ENCODE measurements around the gene ANO6.
A peak's percentile ranks its signal among the peaks of the same experiment; 100 is the strongest.

The ANO6 gene

DNA sequence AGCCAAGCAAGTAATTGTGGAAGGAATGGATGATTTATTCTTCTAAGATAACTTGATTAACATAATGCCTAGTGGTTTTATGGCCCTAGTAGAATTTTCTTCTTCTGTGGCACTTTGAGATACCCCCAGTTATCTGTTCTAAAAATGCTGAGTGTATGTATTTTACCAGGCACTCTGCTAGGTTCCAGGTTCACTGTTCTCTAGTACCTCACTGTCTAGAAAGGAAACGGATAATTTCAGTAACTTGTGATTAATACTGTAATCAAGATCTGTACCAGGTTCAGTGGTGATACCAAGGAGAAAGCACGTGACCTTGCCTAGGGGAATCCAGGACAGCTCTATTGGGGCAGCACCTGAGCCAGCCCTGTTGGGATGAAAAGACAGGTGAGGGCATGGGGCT, 8.0 kb downstream of the ANO6 start:
- H3K36me3 ChIP-seq (ENCODE audit: control insufficient read depth in 2 of 2, insufficient read depth in 2 of 2, low read length in 2 of 2) = peaks cover 0 to 5% of the 10 kb centered on the region in 2 donors
- no peak overlapping the region for H3K27ac ChIP-seq (ENCODE audit: low read length)
- no peak overlapping the region for H3K4me3 ChIP-seq (ENCODE audit: low read length in 2 of 2)
- no peaks in the 10 kb centered on the region for H3K9me3 ChIP-seq (ENCODE audit: control insufficient read depth in 2 of 2, low read length in 2 of 2)
- H3K27me3 ChIP-seq (ENCODE audit: control insufficient read depth in 1 of 2, insufficient read depth in 2 of 2, low read length in 2 of 2) = no peaks in the 10 kb centered on the region
- H3K4me1 ChIP-seq (ENCODE audit: control insufficient read depth, insufficient read depth, low read length) = peaks cover 26% of the 10 kb centered on the region
- no peak overlapping the region for H3K9ac ChIP-seq (ENCODE audit: low read length in 2 of 2)

DNA sequence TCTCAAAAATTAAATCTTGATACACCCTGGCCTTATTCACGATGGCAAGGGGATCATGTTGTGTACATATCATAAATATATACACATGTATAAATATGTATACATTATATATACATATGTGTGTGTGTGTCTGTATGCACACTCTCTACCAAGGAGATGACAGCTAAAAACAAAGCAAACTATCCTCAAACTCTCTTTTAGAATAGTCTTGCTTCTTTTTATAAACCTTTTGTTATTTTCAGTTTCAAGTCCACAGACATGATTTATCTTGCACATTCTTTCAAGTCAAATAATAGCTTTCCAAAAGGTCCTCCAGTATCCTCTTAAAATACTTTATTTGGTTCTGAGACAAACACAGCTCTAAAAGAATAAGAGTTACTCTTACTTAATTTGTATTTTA, 8.4 kb downstream of the ANO6 start:
- no peak overlapping the region for H3K9ac ChIP-seq (ENCODE audit: low read length in 2 of 2)
- H3K27me3 ChIP-seq (ENCODE audit: control insufficient read depth in 1 of 2, insufficient read depth in 2 of 2, low read length in 2 of 2) = no peaks in the 10 kb centered on the region
- H3K9me3 ChIP-seq (ENCODE audit: control insufficient read depth in 2 of 2, low read length in 2 of 2) = no peaks in the 10 kb centered on the region
- H3K27ac ChIP-seq (ENCODE audit: low read length) = no peak overlapping the region
- peaks cover 0 to 5% of the 10 kb centered on the region in 2 donors for H3K36me3 ChIP-seq (ENCODE audit: control insufficient read depth in 2 of 2, insufficient read depth in 2 of 2, low read length in 2 of 2)
- H3K4me1 ChIP-seq (ENCODE audit: control insufficient read depth, insufficient read depth, low read length) = peaks cover 22% of the 10 kb centered on the region
- no peak overlapping the region for H3K4me3 ChIP-seq (ENCODE audit: low read length in 2 of 2)

DNA sequence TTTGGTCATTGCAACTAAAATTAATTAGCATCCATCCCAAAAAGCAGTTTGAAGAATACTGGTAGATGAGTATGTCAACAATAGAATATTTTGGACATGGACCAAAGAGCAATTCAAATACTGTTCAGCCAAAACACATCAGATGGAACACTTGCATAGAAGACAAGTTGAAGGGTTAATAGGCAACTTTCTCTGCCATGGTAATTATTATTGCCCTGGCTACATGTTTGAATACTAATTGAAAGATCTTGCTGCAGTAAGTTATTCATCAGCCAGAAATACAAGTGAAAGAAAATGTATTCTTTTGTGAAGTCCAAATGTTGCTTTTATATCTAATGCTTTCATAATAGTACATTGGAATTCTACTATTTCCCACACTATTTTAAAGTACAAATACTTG, 10.1 kb downstream of the ANO6 start:
- H3K9me3 ChIP-seq (ENCODE audit: control insufficient read depth in 2 of 2, low read length in 2 of 2) = no peaks in the 10 kb centered on the region
- H3K4me3 ChIP-seq (ENCODE audit: low read length in 2 of 2) = no peak overlapping the region
- no peak overlapping the region for H3K27ac ChIP-seq (ENCODE audit: low read length)
- H3K27me3 ChIP-seq (ENCODE audit: control insufficient read depth in 1 of 2, insufficient read depth in 2 of 2, low read length in 2 of 2) = no peaks in the 10 kb centered on the region
- peaks cover 12% of the 10 kb centered on the region for H3K4me1 ChIP-seq (ENCODE audit: control insufficient read depth, insufficient read depth, low read length)
- peaks cover 0 to 5% of the 10 kb centered on the region in 2 donors for H3K36me3 ChIP-seq (ENCODE audit: control insufficient read depth in 2 of 2, insufficient read depth in 2 of 2, low read length in 2 of 2)
- no peak overlapping the region for H3K9ac ChIP-seq (ENCODE audit: low read length in 2 of 2)

DNA sequence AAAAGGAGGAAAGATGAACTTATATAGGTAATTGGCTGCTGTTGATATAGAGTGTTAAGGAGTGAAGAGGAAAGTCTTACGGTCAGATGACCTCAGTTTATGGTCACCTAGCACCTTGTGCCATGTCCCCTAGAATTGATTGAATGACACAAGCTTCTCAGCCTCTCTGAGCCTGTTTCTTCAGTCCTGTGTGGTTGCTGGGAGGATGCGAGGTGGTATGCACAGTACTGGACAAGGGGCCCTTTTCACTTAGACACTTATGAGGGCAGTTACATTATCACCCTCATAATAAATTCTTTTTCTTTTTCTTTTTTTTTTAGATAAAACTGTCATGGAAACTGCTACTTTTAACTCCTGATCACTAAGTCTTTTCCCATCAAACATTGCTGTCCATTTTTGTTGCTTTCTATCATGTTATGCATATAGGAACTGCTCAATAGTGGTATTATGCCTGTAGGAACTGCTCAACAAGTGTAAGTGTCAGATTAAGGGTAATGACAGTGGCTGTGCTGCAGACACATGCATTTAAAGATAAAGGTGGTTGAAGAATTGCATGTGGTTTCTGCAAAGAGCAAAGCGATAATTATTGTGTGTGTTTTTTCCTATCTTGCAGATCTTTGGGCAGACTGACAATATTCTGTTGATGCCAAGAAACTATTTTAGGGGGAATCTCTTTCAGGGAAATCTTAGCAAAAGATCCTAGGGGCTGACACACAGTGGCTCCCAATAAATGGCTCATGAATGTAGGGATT, 11.6 kb downstream of the ANO6 start:
- Histone ChIP-seq H3K27ac (ENCODE audit: low read length) (no peak overlapping the region), H3K27me3 (ENCODE audit: control insufficient read depth in 1 of 2, insufficient read depth in 2 of 2, low read length in 2 of 2) (no peaks in the 10 kb centered on the region), H3K4me3 (ENCODE audit: low read length in 2 of 2) (no peak overlapping the region), H3K9me3 (ENCODE audit: control insufficient read depth in 2 of 2, low read length in 2 of 2) (no peaks in the 10 kb centered on the region), H3K4me1 (ENCODE audit: control insufficient read depth, insufficient read depth, low read length) (peaks cover 22% of the 10 kb centered on the region), H3K36me3 (ENCODE audit: control insufficient read depth in 2 of 2, insufficient read depth in 2 of 2, low read length in 2 of 2) (peaks cover 0 to 5% of the 10 kb centered on the region in 2 donors), H3K9ac (ENCODE audit: low read length in 2 of 2) (no peak overlapping the region)

DNA sequence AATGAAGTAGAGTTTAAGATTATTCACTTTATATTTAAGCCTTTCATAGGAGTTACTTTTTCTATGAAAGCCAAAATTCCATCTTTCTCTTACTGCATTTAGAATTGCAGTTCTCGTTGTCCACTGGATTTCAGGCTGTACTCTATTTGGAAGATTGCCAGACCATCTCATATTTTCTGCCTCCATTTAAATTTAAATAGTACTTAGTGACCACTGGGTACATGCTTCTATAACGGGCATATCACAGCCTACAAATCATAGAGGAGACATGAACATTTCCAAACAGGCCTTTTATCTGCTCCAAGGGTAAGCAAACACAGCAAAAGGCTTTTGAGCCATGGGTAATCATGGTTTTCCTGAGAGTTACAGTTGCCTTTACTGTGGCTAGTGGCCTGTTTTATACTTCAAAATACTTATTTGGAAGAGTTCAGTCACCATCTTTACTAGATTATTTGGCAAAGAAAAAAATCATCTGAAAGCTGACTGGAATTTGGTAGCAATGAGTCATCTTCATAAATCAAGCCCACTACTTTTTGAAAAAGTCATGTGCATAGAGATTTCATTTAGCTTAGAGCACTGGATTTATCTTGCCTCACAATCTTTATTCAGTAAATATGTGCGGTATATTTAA, 15.7 kb downstream of the ANO6 start:
- H3K27me3 ChIP-seq (ENCODE audit: control insufficient read depth in 1 of 2, insufficient read depth in 2 of 2, low read length in 2 of 2) = no peaks in the 10 kb centered on the region
- no peaks in the 10 kb centered on the region for H3K9me3 ChIP-seq (ENCODE audit: control insufficient read depth in 2 of 2, low read length in 2 of 2)
- peaks cover 36% of the 10 kb centered on the region for H3K4me1 ChIP-seq (ENCODE audit: control insufficient read depth, insufficient read depth, low read length)
- peaks cover 0 to 5% of the 10 kb centered on the region in 2 donors for H3K36me3 ChIP-seq (ENCODE audit: control insufficient read depth in 2 of 2, insufficient read depth in 2 of 2, low read length in 2 of 2)
- H3K27ac ChIP-seq (ENCODE audit: low read length) = no peak overlapping the region
- H3K4me3 ChIP-seq (ENCODE audit: low read length in 2 of 2) = no peak overlapping the region
- H3K9ac ChIP-seq (ENCODE audit: low read length in 2 of 2) = no peak overlapping the region

DNA sequence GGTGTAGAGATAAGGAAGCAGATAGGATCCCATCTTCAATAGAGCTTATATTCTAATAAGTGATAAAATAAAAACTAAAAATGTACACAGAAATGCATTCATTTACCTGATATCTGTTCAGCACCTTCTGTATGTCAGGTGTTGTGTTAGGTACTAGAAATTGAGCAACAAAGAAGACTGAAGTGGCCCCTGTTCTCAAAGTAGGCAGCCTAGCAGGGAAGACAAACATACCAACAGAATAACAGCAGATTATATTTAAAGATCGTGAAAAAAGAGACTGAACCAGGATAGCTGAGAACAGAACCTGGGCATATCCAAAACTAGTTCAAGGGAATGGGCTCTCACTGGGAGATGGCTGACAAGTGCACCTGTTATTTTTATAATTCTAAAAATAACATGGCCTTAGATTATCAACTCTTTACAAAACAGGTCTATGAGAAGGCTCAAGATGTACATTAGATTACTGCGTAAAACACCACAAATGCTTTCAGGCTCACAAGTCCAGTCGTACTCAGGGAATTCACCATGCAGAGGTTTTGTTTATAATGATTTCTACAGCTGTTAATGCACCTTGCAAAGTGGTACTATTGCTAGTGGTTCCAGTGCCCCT, 16.4 kb downstream of the ANO6 start:
- Histone ChIP-seq H3K4me1 (ENCODE audit: control insufficient read depth, insufficient read depth, low read length) (peaks cover 36% of the 10 kb centered on the region), H3K27ac (ENCODE audit: low read length) (peak overlapping the region; percentile 64), H3K9ac (ENCODE audit: low read length in 2 of 2) (no peak overlapping the region), H3K4me3 (ENCODE audit: low read length in 2 of 2) (peak overlapping the region in 1 of 2 donors; percentile 29), H3K36me3 (ENCODE audit: control insufficient read depth in 2 of 2, insufficient read depth in 2 of 2, low read length in 2 of 2) (peaks cover 0 to 5% of the 10 kb centered on the region in 2 donors), H3K9me3 (ENCODE audit: control insufficient read depth in 2 of 2, low read length in 2 of 2) (no peaks in the 10 kb centered on the region), H3K27me3 (ENCODE audit: control insufficient read depth in 1 of 2, insufficient read depth in 2 of 2, low read length in 2 of 2) (no peaks in the 10 kb centered on the region)

DNA sequence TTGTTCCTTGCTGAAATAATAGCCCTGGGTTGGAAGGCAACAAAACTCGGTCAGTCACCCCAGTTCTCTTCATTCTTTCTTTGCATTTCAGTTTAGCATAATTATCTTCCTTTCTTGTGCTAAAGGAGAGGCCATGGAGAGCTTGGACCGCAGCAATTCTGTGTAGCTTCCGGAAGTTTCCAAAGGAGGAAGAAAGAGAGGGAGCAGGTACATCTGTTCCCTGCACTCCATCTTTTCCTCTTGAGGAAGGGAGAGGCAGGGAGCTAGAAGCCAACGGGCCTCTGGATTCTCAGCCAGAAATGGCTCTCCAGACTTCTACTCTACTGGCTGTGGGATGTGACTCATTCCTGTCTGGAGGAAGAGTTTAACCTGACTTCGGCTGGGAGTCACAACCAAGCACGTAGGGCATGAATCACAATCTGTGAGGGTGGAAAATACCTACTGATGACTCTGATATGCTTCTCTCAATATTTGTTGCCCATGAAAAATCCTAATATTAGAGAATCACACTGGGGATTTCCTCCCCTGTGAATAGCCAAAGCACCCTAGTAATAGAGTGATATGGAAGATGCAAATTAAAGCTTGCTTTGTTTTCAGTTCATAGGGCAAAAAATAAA, 17.0 kb downstream of the ANO6 start:
- Histone ChIP-seq H3K9ac (ENCODE audit: low read length in 2 of 2) (peak overlapping the region in 1 of 2 donors; percentile 29), H3K27me3 (ENCODE audit: control insufficient read depth in 1 of 2, insufficient read depth in 2 of 2, low read length in 2 of 2) (no peaks in the 10 kb centered on the region), H3K9me3 (ENCODE audit: control insufficient read depth in 2 of 2, low read length in 2 of 2) (no peaks in the 10 kb centered on the region), H3K4me1 (ENCODE audit: control insufficient read depth, insufficient read depth, low read length) (peaks cover 36% of the 10 kb centered on the region), H3K27ac (ENCODE audit: low read length) (peak overlapping the region; percentile 64), H3K4me3 (ENCODE audit: low read length in 2 of 2) (peak overlapping the region in 1 of 2 donors; percentile 29), H3K36me3 (ENCODE audit: control insufficient read depth in 2 of 2, insufficient read depth in 2 of 2, low read length in 2 of 2) (peaks cover 0 to 5% of the 10 kb centered on the region in 2 donors)

DNA sequence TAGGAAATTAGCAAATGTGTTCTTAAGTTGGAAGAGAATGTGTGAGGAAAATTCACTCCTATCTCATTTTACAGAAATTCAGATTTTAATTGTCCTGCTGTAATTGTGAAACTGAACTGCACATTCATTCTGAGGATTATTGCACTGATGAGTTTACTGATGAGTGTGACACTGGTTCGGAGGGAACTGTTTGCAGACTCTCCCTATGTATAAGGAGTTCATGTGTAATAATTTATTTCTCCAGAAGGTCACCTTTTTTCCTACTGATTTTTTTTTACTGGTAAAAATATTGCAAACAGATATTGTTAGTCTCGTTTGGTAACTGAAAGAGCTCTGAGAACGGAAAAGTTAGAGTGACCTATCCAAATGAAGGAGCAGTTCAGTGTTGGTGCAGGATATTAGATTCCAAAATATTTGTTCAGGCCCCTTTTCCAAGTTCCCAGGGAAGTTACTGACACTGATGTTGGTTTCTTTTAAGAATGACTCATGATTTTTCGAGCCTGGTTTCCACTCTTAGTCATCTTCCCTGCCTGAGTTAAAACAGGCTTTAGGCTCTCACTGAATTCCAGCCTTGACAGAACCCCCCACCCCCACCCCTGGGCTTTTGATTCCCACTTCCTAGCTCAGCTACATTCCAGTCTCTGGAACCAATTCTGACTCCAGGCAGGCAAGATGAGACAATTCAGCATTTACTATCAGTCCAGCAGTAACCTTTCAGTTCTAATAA, 18.4 kb downstream of the ANO6 start:
- Histone ChIP-seq H3K4me1 (ENCODE audit: control insufficient read depth, insufficient read depth, low read length) (peaks cover 36% of the 10 kb centered on the region), H3K9me3 (ENCODE audit: control insufficient read depth in 2 of 2, low read length in 2 of 2) (no peaks in the 10 kb centered on the region)

DNA sequence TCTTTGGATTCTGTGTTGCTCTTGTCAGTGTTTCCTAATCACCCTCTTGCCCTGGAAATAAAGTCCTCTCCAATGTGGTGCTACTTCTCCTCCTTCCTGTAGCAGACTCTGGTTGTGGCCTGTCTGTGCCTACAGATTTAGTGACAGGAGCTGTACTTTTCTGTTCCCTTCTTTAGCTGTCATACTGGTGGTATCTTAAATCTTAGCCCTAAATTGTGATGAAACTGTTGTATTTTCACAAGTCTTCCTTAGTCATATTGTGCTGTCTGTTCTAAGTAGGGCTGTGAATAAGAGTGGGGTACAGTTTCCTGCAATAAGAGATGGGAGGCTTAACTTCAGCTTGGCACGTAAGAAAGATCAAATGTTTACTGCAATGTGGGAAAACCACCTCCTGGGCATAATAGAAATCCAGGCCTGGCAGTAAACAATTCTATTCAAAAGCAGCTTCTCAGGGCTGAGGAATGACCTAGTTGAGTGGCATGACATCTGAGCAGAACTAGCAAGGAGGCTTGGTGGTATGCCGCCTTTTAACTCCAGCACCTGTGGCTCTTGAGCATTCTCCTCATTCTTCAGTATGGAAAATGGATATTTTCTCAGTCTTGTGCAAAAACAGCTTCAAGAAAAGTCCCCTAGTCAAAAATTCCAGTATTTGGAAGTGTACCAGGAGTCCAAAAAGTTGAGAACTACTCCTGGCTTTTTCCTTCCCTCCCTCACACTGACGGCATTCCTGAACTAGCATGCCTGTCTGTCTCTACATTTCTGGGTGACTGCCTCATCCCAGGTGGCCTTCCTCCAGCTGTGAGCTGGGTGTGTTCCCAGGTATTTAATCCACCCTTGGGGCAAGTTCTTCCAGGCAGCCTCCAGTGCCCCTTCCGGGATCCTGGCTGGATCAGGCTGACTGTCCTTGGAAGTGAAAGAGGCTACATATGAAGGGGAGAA, 19.5 kb downstream of the ANO6 start:
- Histone ChIP-seq H3K27ac (ENCODE audit: low read length) (peak overlapping the region; percentile 61), H3K4me1 (ENCODE audit: control insufficient read depth, insufficient read depth, low read length) (peaks cover 36% of the 10 kb centered on the region), H3K36me3 (ENCODE audit: control insufficient read depth in 2 of 2, insufficient read depth in 2 of 2, low read length in 2 of 2) (no peaks in the 10 kb centered on the region), H3K9ac (ENCODE audit: low read length in 2 of 2) (peak overlapping the region; percentile 29 to 64), H3K4me3 (ENCODE audit: low read length in 2 of 2) (peak overlapping the region; percentile 23 to 35), H3K27me3 (ENCODE audit: control insufficient read depth in 1 of 2, insufficient read depth in 2 of 2, low read length in 2 of 2) (no peaks in the 10 kb centered on the region), H3K9me3 (ENCODE audit: control insufficient read depth in 2 of 2, low read length in 2 of 2) (no peaks in the 10 kb centered on the region)

More for the DNA sequence above, 18.4 kb downstream of the ANO6 start:
- Histone ChIP-seq H3K9ac (ENCODE audit: low read length in 2 of 2) (peak overlapping the region in 1 of 2 donors; percentile 29), H3K27ac (ENCODE audit: low read length) (peak overlapping the region; percentile 61), H3K36me3 (ENCODE audit: control insufficient read depth in 2 of 2, insufficient read depth in 2 of 2, low read length in 2 of 2) (no peaks in the 10 kb centered on the region), H3K27me3 (ENCODE audit: control insufficient read depth in 1 of 2, insufficient read depth in 2 of 2, low read length in 2 of 2) (no peaks in the 10 kb centered on the region), H3K4me3 (ENCODE audit: low read length in 2 of 2) (peak overlapping the region; percentile 24 to 35)
